GM23338 (cell line): ENCODE results near the gene SLC15A4. TPM values are rescaled to one million over a fixed set of nuclear protein-coding genes. Genes with fewer than 3 reads are reported as not detected.

Source experiments
- ATAC-seq: fragments of 200-7000 bp; cut with Tn5 transposase; 3 replicates; pipeline ENCODE4 v1.9.1; 2020
- DNase-seq: peaks from one replicate; pipeline ENCODE4 v3.0.0-alpha.2; 2015; ENCODE audit warnings: low spot score
- H2AFZ ChIP-seq: fragments of 200-600 bp; sonication (generic); 2 replicates; pipeline ENCODE4 v1.8.0; 2016; ENCODE audit warnings: antibody characterized with exemption, mild to moderate bottlenecking, moderate library complexity
- H3F3A ChIP-seq: fragments of 200-600 bp; sonication (generic); replicated peaks from 2 replicates; pipeline ENCODE4 v1.8.0; 2017; ENCODE audit warnings: antibody characterized with exemption, mixed run types, low read depth
- H3K27ac ChIP-seq: fragments of 200-600 bp; sonication (generic); 2 replicates; pipeline ENCODE4 v1.6.1; 2016; ENCODE audit warnings: low read depth
- H3K27me3 ChIP-seq: fragments of 200-600 bp; sonication (generic); 2 replicates; pipeline ENCODE4 v1.8.0; 2016; ENCODE audit warnings: mild to moderate bottlenecking, mixed run types, moderate library complexity; ENCODE audit not compliant: insufficient read depth
- H3K36me3 ChIP-seq: fragments of 200-600 bp; sonication (generic); 2 replicates; pipeline ENCODE4 v1.8.0; 2016; ENCODE audit warnings: mild to moderate bottlenecking; ENCODE audit not compliant: insufficient read depth
- H3K4me1 ChIP-seq: fragments of 200-600 bp; sonication (generic); 2 replicates; pipeline ENCODE4 v1.8.0; 2016; ENCODE audit warnings: mild to moderate bottlenecking, moderate library complexity; ENCODE audit not compliant: insufficient read depth
- H3K4me2 ChIP-seq: fragments of 200-600 bp; sonication (generic); 2 replicates; pipeline ENCODE4 v1.7.1; 2017; ENCODE audit warnings: mixed run types
- H3K4me3 ChIP-seq: fragments of 200-600 bp; sonication (generic); 2 replicates; pipeline ENCODE4 v1.6.1; 2016; ENCODE audit warnings: mixed run types
- H3K79me2 ChIP-seq: fragments of 200-600 bp; sonication (generic); replicated peaks from 2 replicates; pipeline ENCODE4 v1.8.0; 2017; ENCODE audit warnings: mild to moderate bottlenecking; ENCODE audit not compliant: insufficient read depth
- H3K9me2 ChIP-seq: fragments of 200-600 bp; sonication (generic); 2 replicates; pipeline ENCODE4 v1.8.0; 2017; ENCODE audit not compliant: insufficient read depth
- H4K20me1 ChIP-seq: fragments of 200-600 bp; sonication (generic); replicated peaks from 2 replicates; pipeline ENCODE4 v1.8.0; 2017; ENCODE audit warnings: mild to moderate bottlenecking; ENCODE audit not compliant: insufficient read depth
- H3K27ac Mint-ChIP-seq: 2 replicates; pipeline ENCODE4 v1.8.0; 2020; ENCODE audit warnings: inconsistent platforms, mild to moderate bottlenecking, moderate library complexity, mixed read lengths
- H3K27me3 Mint-ChIP-seq: 3 replicates; pipeline ENCODE4 v1.8.0; 2022; ENCODE audit warnings: low read depth, mild to moderate bottlenecking, moderate library complexity, mixed read lengths, inconsistent platforms; ENCODE audit not compliant: insufficient read depth, poor library complexity
- H3K36me3 Mint-ChIP-seq: 3 replicates; pipeline ENCODE4 v1.8.0; 2021; ENCODE audit warnings: low read depth, mild to moderate bottlenecking, inconsistent platforms, moderate library complexity, mixed read lengths
- H3K4me1 Mint-ChIP-seq: 3 replicates; pipeline ENCODE4 v1.8.0; 2020; ENCODE audit warnings: mild to moderate bottlenecking, inconsistent platforms, mixed read lengths
- H3K4me3 Mint-ChIP-seq: 3 replicates; pipeline ENCODE4 v1.8.0; 2021; ENCODE audit warnings: moderate library complexity, mild to moderate bottlenecking, inconsistent platforms, mixed read lengths
- H3K9me3 Mint-ChIP-seq: 3 replicates; pipeline ENCODE4 v1.8.0; 2020; ENCODE audit warnings: moderate library complexity, mild to moderate bottlenecking, inconsistent platforms, mixed read lengths
- CREB1 ChIP-seq: fragments of 250-450 bp; sonication (Bioruptor Pico); IDR thresholded peaks from 2 replicates; pipeline ENCODE4 v1.5.0; 2020; ENCODE audit warnings: low read depth, mild to moderate bottlenecking, moderate library complexity
- ETS1 ChIP-seq: IDR thresholded peaks from 2 replicates; pipeline ENCODE4 v1.6.1; 2016; ENCODE audit warnings: antibody characterized with exemption
- EZH2phosphoT487 ChIP-seq: fragments of 200-600 bp; sonication (generic); IDR thresholded peaks from one replicate; pipeline ENCODE4 v1.8.1; 2018; ENCODE audit warnings: antibody characterized with exemption; ENCODE audit not compliant: unreplicated experiment
- JUNB ChIP-seq: IDR thresholded peaks from one replicate; pipeline ENCODE4 v1.6.1; 2016; ENCODE audit warnings: antibody characterized with exemption; ENCODE audit not compliant: unreplicated experiment
- ZNF114 ChIP-seq: fragments of 250-450 bp; sonication (Bioruptor Pico); IDR thresholded peaks from 2 replicates; pipeline ENCODE4 v1.5.0; 2020; ENCODE audit warnings: mild to moderate bottlenecking, moderate library complexity
- ZNF462 ChIP-seq: fragments of 250-450 bp; sonication (Bioruptor Pico); IDR thresholded peaks from 2 replicates; pipeline ENCODE4 v1.5.0; 2020; ENCODE audit warnings: mild to moderate bottlenecking, moderate library complexity
- polyA plus RNA-seq: library from polyadenylated mRNA; unstranded; fragments of >200 nt; fragmentation: Nextera tagmentation; extraction: Ambion mirVana; gene quantifications from 2 replicates; pipeline ENCODE4 v1.2.1, GENCODE V29; 2016
- total RNA-seq: library from RNA; depleted of rRNA; stranded (reverse); fragments of >200 nt; shearing (Covaris generic); gene quantifications from 2 replicates; pipeline ENCODE4 v1.2.3, GENCODE V29; 2014
- TF ChIP-seq, protein P1 (sequence below): IDR thresholded peaks from one replicate; pipeline ENCODE4 v1.6.1; 2018; ENCODE audit warnings: antibody characterized with exemption; ENCODE audit not compliant: unreplicated experiment

SLC15A4 gene
- total and polyA plus RNA-seq, 2 experiments from 2014 or later = 7.7 to 30.3 TPM

GRCh38 chr12:128857133-128857763, 33.5 kb upstream of the SLC15A4 start (continued):
- TF ChIP-seq ZNF462 (no peak), ZNF114 (CRISPR knock-in tag) (no peak)

DNA sequence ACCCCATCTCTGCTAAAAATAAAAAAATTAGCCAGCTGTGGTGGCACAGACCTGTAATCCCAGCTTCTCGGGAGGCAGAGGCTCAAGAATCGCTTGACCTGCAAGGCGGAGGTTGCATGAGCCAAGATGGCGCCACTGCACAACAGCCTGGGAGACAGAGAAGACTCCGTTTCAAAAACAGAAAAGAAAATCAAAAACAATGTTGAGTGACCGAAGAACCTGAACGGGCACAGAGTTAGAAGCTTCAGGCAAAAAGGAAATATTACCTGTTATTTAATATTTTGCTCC, 33.0 kb upstream of the SLC15A4 start:
- Mint-ChIP-seq H3K27me3 (peaks cover 14% of the 10 kb centered on the region), H3K27ac (no peak overlapping the region), H3K36me3 (peaks cover 31% of the 10 kb centered on the region), H3K4me1 (peaks cover 6% of the 10 kb centered on the region), H3K4me3 (no peak overlapping the region), H3K9me3 (peaks cover 82% of the 10 kb centered on the region)
- no peak overlapping the region for H3K4me2 ChIP-seq
- DNase-seq (no peak), ATAC-seq (no peak)
- no peak overlapping the region for H3K27ac ChIP-seq
- no peaks in the 10 kb centered on the region for H3K79me2 ChIP-seq
- H3K27me3 ChIP-seq = peaks cover 7% of the 10 kb centered on the region; the same call in 1 of the 2 replicates
- no peak overlapping the region for H3K4me3 ChIP-seq
- no peaks in the 10 kb centered on the region for H3F3A ChIP-seq
- no peak overlapping the region for H2AFZ ChIP-seq
- no peaks in the 10 kb centered on the region for H3K36me3 ChIP-seq
- H3K4me1 ChIP-seq = no peaks in the 10 kb centered on the region
- H4K20me1 ChIP-seq = no peaks in the 10 kb centered on the region
- no peaks in the 10 kb centered on the region; the same call in 1 of the 2 replicates for H3K9me2 ChIP-seq
- TF ChIP-seq, protein P1, sequence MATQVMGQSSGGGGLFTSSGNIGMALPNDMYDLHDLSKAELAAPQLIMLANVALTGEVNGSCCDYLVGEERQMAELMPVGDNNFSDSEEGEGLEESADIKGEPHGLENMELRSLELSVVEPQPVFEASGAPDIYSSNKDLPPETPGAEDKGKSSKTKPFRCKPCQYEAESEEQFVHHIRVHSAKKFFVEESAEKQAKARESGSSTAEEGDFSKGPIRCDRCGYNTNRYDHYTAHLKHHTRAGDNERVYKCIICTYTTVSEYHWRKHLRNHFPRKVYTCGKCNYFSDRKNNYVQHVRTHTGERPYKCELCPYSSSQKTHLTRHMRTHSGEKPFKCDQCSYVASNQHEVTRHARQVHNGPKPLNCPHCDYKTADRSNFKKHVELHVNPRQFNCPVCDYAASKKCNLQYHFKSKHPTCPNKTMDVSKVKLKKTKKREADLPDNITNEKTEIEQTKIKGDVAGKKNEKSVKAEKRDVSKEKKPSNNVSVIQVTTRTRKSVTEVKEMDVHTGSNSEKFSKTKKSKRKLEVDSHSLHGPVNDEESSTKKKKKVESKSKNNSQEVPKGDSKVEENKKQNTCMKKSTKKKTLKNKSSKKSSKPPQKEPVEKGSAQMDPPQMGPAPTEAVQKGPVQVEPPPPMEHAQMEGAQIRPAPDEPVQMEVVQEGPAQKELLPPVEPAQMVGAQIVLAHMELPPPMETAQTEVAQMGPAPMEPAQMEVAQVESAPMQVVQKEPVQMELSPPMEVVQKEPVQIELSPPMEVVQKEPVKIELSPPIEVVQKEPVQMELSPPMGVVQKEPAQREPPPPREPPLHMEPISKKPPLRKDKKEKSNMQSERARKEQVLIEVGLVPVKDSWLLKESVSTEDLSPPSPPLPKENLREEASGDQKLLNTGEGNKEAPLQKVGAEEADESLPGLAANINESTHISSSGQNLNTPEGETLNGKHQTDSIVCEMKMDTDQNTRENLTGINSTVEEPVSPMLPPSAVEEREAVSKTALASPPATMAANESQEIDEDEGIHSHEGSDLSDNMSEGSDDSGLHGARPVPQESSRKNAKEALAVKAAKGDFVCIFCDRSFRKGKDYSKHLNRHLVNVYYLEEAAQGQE = no peak
- TF ChIP-seq ETS1 (no peak), JUNB (no peak), ZNF114 (CRISPR knock-in tag) (no peak), EZH2phosphoT487 (no peak), CREB1 (CRISPR knock-in tag) (no peak)
